Osteocyte (in vitro differentiated cells): ENCODE results near the gene POU6F1. TPM values are rescaled to one million over a fixed set of nuclear protein-coding genes. Genes with fewer than 3 reads are reported as not detected.
A peak's percentile ranks its signal among the peaks of the same experiment; 100 is the strongest.

ENCODE experiments used
- DNase-seq: peaks from one replicate; pipeline ENCODE4 v3.0.0; 2021; ENCODE audit warnings: mixed read lengths; ENCODE audit not compliant: unreplicated experiment; ENCODE audit errors: extremely low spot score
- H3K27ac Mint-ChIP-seq: one replicate; pipeline ENCODE4 v1.8.0; 2021; ENCODE audit warnings: mild to moderate bottlenecking, mixed read lengths; ENCODE audit not compliant: unreplicated experiment
- H3K27me3 Mint-ChIP-seq: one replicate; pipeline ENCODE4 v1.8.0; 2021; ENCODE audit warnings: mixed read lengths; ENCODE audit not compliant: unreplicated experiment
- H3K36me3 Mint-ChIP-seq: one replicate; pipeline ENCODE4 v1.8.0; 2021; ENCODE audit warnings: mixed read lengths; ENCODE audit not compliant: unreplicated experiment
- H3K4me1 Mint-ChIP-seq: one replicate; pipeline ENCODE4 v1.8.0; 2021; ENCODE audit warnings: mixed read lengths; ENCODE audit not compliant: unreplicated experiment
- H3K4me3 Mint-ChIP-seq: one replicate; pipeline ENCODE4 v1.8.0; 2021; ENCODE audit warnings: mild to moderate bottlenecking, moderate library complexity, mixed read lengths; ENCODE audit not compliant: unreplicated experiment
- H3K9me3 Mint-ChIP-seq: one replicate; pipeline ENCODE4 v1.8.0; 2021; ENCODE audit warnings: mixed read lengths; ENCODE audit not compliant: unreplicated experiment
- total RNA-seq: library from RNA; stranded (reverse); gene quantifications from 2 replicates; pipeline ENCODE4 v1.2.1, GENCODE V29; 2021
- TF ChIP-seq, protein P1 (sequence below): fragments of 200-600 bp; sonication (generic); IDR thresholded peaks from 2 replicates; pipeline ENCODE4 v1.5.0; 2021; ENCODE audit warnings: antibody characterized with exemption, mild to moderate bottlenecking, moderate library complexity

Gene POU6F1
- total RNA-seq, 1 donor from 2014 or later, result 19.2 TPM

DNA sequence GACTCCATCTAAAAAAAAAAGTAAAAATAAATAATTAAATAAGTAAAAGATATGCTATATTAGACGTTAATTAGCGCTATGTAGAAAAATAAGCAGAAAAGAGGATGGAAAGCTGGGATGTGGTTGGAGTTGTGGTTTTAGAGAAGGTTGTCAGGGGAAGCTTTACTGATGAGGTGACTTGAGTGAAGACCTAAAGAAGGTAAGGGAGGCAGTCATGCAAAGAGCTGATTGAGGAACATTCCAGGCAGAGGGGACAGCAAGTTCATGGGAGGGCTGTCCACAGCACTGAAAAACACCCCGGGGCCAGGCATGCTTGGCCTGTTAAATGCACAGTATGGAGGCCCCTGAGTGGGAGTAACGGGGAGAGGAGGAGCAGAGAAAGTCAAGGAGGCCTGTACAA lies 36.7 kb upstream of the POU6F1 start:
- no peaks in the 10 kb centered on the region for H3K9me3 Mint-ChIP-seq
- no peak for DNase-seq
- TF ChIP-seq, protein P1, sequence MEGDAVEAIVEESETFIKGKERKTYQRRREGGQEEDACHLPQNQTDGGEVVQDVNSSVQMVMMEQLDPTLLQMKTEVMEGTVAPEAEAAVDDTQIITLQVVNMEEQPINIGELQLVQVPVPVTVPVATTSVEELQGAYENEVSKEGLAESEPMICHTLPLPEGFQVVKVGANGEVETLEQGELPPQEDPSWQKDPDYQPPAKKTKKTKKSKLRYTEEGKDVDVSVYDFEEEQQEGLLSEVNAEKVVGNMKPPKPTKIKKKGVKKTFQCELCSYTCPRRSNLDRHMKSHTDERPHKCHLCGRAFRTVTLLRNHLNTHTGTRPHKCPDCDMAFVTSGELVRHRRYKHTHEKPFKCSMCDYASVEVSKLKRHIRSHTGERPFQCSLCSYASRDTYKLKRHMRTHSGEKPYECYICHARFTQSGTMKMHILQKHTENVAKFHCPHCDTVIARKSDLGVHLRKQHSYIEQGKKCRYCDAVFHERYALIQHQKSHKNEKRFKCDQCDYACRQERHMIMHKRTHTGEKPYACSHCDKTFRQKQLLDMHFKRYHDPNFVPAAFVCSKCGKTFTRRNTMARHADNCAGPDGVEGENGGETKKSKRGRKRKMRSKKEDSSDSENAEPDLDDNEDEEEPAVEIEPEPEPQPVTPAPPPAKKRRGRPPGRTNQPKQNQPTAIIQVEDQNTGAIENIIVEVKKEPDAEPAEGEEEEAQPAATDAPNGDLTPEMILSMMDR, result no peak
- peak overlapping the region; percentile 15 for H3K27ac Mint-ChIP-seq
- H3K27me3 Mint-ChIP-seq, result no peaks in the 10 kb centered on the region
- peaks cover 3% of the 10 kb centered on the region for H3K36me3 Mint-ChIP-seq
- H3K4me3 Mint-ChIP-seq, result no peak overlapping the region
- H3K4me1 Mint-ChIP-seq, result peaks cover 3% of the 10 kb centered on the region

DNA sequence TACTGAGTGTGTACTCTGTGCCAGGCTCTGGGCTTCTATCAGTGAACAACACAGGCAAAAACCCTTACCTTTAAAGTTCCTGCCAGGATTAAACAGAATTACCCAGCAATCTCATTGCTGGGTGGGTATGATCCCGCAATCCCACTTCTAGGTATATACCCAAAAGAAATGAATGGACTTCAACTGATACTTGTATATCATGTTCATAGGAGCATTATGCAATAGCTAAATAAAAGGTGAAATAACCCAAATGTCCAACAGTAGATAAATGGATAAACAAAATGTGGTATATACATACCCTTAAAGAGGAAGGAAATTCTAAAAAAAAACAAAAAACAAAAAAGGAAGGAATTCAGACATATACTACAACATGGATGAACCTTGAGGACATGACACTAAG lies 35.4 kb upstream of the POU6F1 start:
- Mint-ChIP-seq H3K27ac (no peak overlapping the region), H3K27me3 (no peaks in the 10 kb centered on the region), H3K4me3 (no peak overlapping the region), H3K36me3 (peaks cover 3% of the 10 kb centered on the region), H3K4me1 (peaks cover 3% of the 10 kb centered on the region), H3K9me3 (no peaks in the 10 kb centered on the region)
- TF ChIP-seq, protein P1, result no peak
- DNase-seq, result no peak

DNA sequence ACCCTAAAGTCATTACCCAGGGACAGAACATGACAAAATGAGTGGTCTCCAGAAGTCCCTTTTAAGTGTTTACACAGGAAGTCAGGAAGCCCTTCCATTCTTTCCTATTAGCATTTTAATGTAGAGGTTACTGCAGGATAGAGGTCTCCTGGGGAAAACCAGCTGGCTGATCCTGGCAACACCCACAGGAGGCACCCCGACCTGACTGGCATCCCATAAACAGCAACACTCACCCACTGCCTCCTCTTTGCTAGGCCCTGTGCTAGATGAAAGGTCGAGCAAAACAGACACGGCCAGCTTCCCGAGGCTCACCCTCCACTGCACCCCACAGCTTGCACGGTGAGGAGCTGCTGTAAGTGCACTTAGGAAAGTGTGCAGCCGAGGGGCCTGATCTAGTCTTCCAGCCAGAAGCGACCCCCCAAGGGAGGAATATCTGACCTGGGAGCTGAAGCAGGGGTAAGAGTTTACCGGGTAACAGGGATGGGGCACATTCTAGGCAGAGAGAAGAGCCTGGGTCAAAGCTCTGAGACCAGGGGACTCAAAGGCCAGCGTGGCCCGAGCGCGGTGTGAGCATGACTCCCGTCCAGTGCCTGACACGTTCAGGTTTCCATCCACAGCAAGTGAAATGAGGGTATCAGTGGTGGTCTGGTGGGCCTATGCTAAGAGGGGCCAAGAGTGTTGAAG lies 29.8 kb upstream of the POU6F1 start:
- TF ChIP-seq, protein P1, result no peak
- DNase-seq, result no peak
- H3K4me1 Mint-ChIP-seq, result peaks cover 12% of the 10 kb centered on the region
- peaks cover 11% of the 10 kb centered on the region for H3K36me3 Mint-ChIP-seq
- H3K9me3 Mint-ChIP-seq, result no peaks in the 10 kb centered on the region
- no peak overlapping the region for H3K27ac Mint-ChIP-seq
- H3K4me3 Mint-ChIP-seq, result no peak overlapping the region
- H3K27me3 Mint-ChIP-seq, result no peaks in the 10 kb centered on the region

DNA sequence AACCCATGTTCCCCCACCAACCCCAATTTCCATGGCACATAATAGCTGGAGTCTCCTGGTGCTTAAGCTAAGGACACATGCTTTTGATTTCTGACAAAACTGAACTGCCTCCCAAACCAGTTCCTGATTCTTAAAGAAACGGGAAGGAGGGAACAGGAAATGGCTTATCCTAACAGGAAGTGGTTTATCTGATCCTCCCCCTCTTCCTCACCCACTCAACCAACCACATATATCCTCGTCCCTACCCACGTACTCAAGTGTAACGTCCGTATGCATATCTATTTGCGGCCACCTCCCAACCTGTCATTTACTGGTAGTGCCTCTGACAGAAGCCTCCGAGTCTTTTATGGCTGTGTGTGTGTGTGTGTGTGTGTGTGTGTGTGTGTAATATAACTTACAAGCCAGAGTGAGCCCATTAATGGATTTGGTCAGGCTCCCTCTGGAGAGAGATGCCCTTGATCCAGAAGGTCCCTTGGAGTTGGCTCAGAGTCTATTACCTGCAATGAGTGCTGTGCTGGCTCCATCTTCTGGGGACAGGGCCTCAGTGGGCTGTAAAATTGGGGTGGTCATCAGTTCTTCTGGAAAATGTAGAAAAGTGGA lies 28.5 kb upstream of the POU6F1 start:
- H3K36me3 Mint-ChIP-seq, result peaks cover 18% of the 10 kb centered on the region
- no peak for DNase-seq
- H3K4me3 Mint-ChIP-seq, result no peak overlapping the region
- peak overlapping the region; percentile 15 for H3K27ac Mint-ChIP-seq
- TF ChIP-seq, protein P1, result no peak
- H3K4me1 Mint-ChIP-seq, result peaks cover 12% of the 10 kb centered on the region
- H3K27me3 Mint-ChIP-seq, result no peaks in the 10 kb centered on the region
- no peaks in the 10 kb centered on the region for H3K9me3 Mint-ChIP-seq

DNA sequence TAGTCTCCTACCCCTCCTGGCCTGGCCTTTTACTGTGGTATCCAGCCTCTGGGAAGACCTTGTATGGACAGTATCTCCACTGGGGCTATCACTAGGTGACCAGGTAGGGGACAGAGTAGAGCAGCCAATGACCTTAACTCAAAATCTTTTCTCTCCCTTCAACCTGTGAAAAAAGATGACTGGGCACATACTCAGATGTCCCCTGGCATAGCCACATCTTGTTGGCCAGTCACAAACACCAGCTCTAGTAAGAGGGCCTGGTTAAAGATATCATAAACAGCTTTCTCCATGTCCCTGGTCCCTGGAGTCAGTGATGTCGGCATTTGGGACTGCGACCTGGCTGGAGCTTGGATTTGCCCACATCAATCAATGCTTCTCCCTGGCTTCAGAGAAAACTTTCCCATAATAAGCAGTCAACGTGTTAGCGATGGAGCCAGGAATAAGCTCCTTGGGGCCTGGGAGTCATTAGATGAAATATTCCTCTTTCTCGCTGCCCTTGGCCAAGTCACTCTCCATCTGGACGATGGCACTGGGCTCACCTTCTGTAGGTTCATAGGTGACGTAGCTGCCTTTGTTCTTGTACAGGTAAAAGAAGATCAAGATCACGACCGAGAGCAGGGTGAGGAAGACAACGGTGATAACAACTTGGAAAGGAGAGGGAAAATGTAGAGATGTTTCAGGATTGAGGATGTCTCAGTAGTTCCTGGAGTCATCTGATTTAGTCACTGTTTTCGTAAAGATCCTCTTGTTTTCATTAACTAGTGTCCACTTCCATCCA lies 27.8 kb upstream of the POU6F1 start:
- Mint-ChIP-seq H3K9me3 (no peaks in the 10 kb centered on the region), H3K27ac (peak overlapping the region; percentile 15), H3K27me3 (no peaks in the 10 kb centered on the region), H3K36me3 (peaks cover 20% of the 10 kb centered on the region), H3K4me1 (peaks cover 15% of the 10 kb centered on the region), H3K4me3 (no peak overlapping the region)
- DNase-seq, result no peak
- TF ChIP-seq, protein P1, result no peak
